Endothelial cell (in vitro differentiated cells): ENCODE measurements around the gene ATP2C2. TPM values are rescaled to one million over a fixed set of nuclear protein-coding genes. Genes with fewer than 3 reads are reported as not detected.
"Not testable (repeated sequence)": the region's sequence is repeated elsewhere in the genome, so short reads cannot be mapped to it uniquely, and the experiment has no call there.

Source experiments
- DNase-seq: peaks from one replicate; pipeline ENCODE4 v3.0.0; 2021; ENCODE audit warnings: low spot score
- H3K27ac Mint-ChIP-seq: one replicate; pipeline ENCODE4 v1.8.0; 2021; ENCODE audit warnings: mixed read lengths, inconsistent platforms; ENCODE audit not compliant: unreplicated experiment
- H3K27me3 Mint-ChIP-seq: one replicate; pipeline ENCODE4 v1.8.0; 2021; ENCODE audit warnings: mild to moderate bottlenecking, moderate library complexity, mixed read lengths, inconsistent platforms; ENCODE audit not compliant: unreplicated experiment
- H3K36me3 Mint-ChIP-seq: one replicate; pipeline ENCODE4 v1.8.0; 2021; ENCODE audit warnings: mild to moderate bottlenecking, low read depth, mixed read lengths, inconsistent platforms; ENCODE audit not compliant: unreplicated experiment
- H3K4me1 Mint-ChIP-seq: one replicate; pipeline ENCODE4 v1.8.0; 2021; ENCODE audit warnings: mild to moderate bottlenecking, mixed read lengths, inconsistent platforms; ENCODE audit not compliant: unreplicated experiment
- H3K4me3 Mint-ChIP-seq: one replicate; pipeline ENCODE4 v1.8.0; 2021; ENCODE audit warnings: mild to moderate bottlenecking, mixed read lengths, inconsistent platforms; ENCODE audit not compliant: unreplicated experiment
- H3K9me3 Mint-ChIP-seq: one replicate; pipeline ENCODE4 v1.8.0; 2021; ENCODE audit warnings: mixed read lengths, inconsistent platforms; ENCODE audit not compliant: unreplicated experiment
- total RNA-seq: library from RNA; stranded (reverse); fragmentation: NEBNext Ultra II Directional; extraction: Animal tissue kit (Norgen Biotek cat#: 25700); gene quantifications from one replicate; pipeline ENCODE4 v1.2.1, GENCODE V29; 2021; ENCODE audit not compliant: unreplicated experiment
- TF ChIP-seq, protein P1 (sequence below): fragments of 200-600 bp; sonication (generic); IDR thresholded peaks from one replicate; pipeline ENCODE4 v1.5.0; 2021; ENCODE audit warnings: antibody characterized with exemption; ENCODE audit not compliant: unreplicated experiment

The ATP2C2 gene
- total RNA-seq, 1 donor from 2014 or later: 2.7 TPM

DNA sequence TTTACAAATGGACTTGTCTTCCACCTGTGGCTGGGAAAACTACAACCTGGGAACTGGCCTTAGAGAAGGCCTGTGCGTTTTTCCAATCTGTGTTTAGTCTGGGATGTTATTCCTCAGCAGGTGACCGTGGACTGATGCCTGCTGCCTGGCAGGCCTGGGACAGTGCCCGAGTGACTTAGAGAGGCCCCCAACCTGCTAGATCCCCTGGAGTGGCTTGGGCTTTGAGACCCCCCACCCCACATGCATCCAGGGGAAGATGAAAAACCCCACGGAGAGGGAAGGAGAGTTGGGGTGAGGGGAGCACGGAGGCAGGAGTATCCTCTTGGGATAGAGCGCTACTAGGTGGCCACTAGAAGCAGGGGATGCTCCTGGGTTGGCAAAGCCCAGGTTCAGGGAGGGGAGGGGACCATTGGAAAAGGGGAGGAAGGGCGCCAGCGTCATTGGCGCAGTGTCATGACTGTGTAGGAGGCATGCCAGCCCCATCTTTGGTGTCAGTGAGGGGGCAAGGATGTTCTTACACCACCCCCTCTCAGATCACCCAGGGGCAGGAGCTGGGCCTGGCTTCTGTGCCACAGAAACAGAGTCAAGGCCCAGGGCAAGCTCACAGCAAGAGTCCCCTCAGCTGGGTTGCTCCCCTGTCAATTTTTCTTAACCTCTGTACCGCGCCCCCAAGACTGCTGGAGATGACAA, 82.0 kb downstream of the ATP2C2 start:
- Mint-ChIP-seq H3K36me3 (no peaks in the 10 kb centered on the region), H3K4me3 (no peak overlapping the region), H3K27me3 (peaks cover 5% of the 10 kb centered on the region), H3K27ac (no peak overlapping the region), H3K4me1 (no peaks in the 10 kb centered on the region), H3K9me3 (no peaks in the 10 kb centered on the region)
- DNase-seq: no peak
- TF ChIP-seq, protein P1, sequence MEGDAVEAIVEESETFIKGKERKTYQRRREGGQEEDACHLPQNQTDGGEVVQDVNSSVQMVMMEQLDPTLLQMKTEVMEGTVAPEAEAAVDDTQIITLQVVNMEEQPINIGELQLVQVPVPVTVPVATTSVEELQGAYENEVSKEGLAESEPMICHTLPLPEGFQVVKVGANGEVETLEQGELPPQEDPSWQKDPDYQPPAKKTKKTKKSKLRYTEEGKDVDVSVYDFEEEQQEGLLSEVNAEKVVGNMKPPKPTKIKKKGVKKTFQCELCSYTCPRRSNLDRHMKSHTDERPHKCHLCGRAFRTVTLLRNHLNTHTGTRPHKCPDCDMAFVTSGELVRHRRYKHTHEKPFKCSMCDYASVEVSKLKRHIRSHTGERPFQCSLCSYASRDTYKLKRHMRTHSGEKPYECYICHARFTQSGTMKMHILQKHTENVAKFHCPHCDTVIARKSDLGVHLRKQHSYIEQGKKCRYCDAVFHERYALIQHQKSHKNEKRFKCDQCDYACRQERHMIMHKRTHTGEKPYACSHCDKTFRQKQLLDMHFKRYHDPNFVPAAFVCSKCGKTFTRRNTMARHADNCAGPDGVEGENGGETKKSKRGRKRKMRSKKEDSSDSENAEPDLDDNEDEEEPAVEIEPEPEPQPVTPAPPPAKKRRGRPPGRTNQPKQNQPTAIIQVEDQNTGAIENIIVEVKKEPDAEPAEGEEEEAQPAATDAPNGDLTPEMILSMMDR: no peak

DNA sequence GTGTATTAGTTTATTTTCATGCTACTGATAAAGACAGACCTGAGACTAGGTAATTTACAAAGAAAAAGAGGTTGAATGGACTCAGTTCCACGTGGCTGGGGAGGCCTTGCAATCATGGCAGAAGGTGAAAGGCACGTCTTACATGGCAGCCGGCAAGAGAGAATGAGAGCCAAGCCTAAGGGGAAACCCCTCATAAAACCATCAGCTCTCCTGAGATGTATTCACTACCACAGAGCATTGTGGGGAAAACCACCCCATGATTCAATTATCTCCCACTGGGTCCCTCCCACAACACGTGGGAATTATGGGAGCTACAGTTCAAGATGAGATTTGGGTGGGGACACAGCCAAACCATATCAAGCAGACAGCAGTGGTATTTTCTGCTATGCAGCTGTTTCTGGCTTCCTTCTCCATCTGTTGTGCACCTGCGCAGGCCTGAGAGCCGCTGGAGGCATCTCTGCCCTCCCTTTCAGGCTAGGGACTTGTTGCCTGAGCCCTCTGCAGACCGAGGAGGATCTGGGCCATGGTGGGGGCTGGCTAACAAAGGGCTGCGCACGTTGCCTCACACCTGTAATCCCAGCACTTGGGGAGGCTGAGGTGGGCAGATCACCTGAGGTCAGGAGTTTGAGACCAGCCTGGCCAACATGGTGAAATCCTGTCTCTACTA, 82.8 kb downstream of the ATP2C2 start:
- H3K4me1 Mint-ChIP-seq, H3K36me3 Mint-ChIP-seq, H3K4me3 Mint-ChIP-seq, H3K9me3 Mint-ChIP-seq, H3K27me3 Mint-ChIP-seq, DNase-seq, H3K27ac Mint-ChIP-seq: not testable (repeated sequence)

- Mint-ChIP-seq H3K4me3 (no peak overlapping the region), H3K27me3 (peaks cover 5% of the 10 kb centered on the region), H3K36me3 (no peaks in the 10 kb centered on the region), H3K27ac (no peak overlapping the region), H3K9me3 (no peaks in the 10 kb centered on the region), H3K4me1 (no peaks in the 10 kb centered on the region)
- no peak for DNase-seq
- TF ChIP-seq, protein P1: no peak
These were observed 83.4 kb downstream of the ATP2C2 start for GRCh38 chr16:84451781-84452180.

DNA sequence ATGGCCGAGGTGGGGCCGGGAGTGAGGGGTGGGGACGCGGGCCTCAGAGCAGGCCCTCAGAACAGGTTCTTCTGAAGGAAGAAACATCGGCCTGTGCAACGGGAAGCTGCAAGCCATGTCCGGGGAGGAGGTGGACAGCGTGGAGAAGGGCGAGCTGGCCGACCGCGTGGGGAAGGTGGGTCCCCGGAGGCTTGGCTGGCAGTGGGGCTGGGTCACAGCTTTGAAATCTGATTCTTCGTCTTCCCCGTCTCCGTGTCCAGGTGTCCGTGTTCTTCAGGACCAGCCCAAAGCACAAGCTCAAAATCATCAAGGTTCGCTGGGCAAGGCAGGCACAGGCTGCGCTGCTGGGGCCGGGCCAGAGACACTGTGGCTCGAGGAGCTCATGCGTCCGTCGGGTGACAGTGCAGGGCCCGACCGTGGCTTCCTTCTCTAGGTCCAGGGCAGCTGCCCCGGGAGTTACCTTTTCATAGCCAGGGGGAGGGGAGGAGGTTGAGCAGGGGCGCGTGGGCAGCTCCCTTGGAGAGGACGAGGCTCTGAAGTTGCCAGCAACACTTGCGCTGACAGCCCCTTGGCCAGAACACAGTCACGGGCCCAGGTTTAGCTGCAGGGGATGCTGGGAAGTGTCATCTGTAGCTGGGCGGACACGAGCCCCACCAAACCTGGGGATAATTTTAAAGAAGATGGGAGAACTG, 84.9 kb downstream of the ATP2C2 start:
- no peaks in the 10 kb centered on the region for H3K4me1 Mint-ChIP-seq
- H3K36me3 Mint-ChIP-seq: no peaks in the 10 kb centered on the region
- no peaks in the 10 kb centered on the region for H3K9me3 Mint-ChIP-seq
- H3K4me3 Mint-ChIP-seq: no peak overlapping the region
- TF ChIP-seq, protein P1: no peak
- H3K27me3 Mint-ChIP-seq: peaks cover 5% of the 10 kb centered on the region
- H3K27ac Mint-ChIP-seq: no peak overlapping the region
- DNase-seq: no peak

DNA sequence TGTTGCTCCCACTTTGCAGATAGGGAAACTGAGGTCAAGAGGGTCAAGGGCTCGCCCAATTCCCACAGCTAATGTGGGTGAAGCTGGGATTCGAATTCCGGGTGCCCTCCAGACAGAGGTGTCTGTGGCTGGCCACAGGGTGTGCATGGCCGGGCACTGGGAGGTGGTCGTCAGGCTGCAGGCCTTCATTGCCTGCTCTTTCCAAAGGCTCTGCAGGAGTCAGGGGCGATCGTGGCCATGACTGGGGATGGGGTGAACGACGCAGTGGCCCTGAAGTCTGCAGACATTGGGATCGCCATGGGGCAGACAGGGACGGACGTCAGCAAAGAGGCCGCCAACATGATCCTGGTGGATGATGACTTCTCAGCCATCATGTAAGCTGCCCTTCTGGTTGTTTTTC, 86.3 kb downstream of the ATP2C2 start:
- Mint-ChIP-seq H3K27ac (no peak overlapping the region), H3K9me3 (no peaks in the 10 kb centered on the region), H3K36me3 (no peaks in the 10 kb centered on the region), H3K4me1 (no peaks in the 10 kb centered on the region), H3K4me3 (no peak overlapping the region), H3K27me3 (peaks cover 7% of the 10 kb centered on the region)
- no peak for DNase-seq
- TF ChIP-seq, protein P1: no peak
